Stimulated activated CD4-positive, alpha-beta T cell treated with anti-CD3 and anti-CD28 coated beads, Interleukin-1b, Interleukin-23, amount 100 ng/mL, for 1 hour (primary cell): ENCODE results near the gene SPRYD3.
A peak's percentile ranks its signal among the peaks of the same experiment; 100 is the strongest.
"Not testable (repeated sequence)": the region's sequence is repeated elsewhere in the genome, so short reads cannot be mapped to it uniquely, and the experiment has no call there.

ENCODE experiments used
- DNase-seq, 2 donors: peaks; one replicate each; pipeline ENCODE4 v3.0.0-alpha.2; 2020; ENCODE audit warnings: low read depth in 2 of 2

The SPRYD3 gene

DNA sequence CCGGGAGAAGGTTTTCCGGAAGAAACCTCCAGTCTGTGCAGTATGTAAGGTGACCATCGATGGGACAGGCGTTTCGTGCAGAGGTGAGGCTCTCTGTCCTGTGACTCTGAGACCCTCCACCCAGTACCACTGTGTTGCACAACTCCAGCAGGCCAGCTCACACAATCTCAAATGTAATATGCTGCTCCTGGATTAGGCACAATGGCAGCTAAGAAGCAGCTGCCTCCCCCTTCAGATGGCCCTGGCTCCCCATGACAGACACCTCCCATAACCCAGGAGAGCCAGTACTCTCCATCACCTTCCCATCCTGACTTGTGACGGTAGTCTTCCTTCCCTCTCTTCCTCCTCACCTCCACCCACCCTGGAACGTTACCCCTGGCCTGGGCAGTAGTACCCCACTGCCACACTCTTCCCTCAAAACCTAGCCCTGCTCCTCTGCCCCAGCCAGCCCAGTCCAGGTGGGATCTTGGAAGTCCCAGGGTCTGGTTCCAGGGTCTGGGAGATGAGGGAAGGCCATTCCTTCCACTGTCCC is 27.2 kb downstream of the SPRYD3 start:
- no peak for DNase-seq

GRCh38 chr12:53051058-53051880 is 27.9 kb downstream of the SPRYD3 start:
- no peak for DNase-seq

- no peak for DNase-seq
These were observed 28.6 kb downstream of the SPRYD3 start for GRCh38 chr12:53050426-53051057.

- DNase-seq: no peak
These were observed 29.4 kb downstream of the SPRYD3 start, which contains the start of gene TNS2 for GRCh38 chr12:53049571-53050318. Gene TNS2, plus strand, starts transcription at chr12:53050065. Its CDS starts 121 bp downstream, at chr12:53050186.

- no peak for DNase-seq
These were observed 30.3 kb downstream of the SPRYD3 start for GRCh38 chr12:53048780-53049401.

DNA sequence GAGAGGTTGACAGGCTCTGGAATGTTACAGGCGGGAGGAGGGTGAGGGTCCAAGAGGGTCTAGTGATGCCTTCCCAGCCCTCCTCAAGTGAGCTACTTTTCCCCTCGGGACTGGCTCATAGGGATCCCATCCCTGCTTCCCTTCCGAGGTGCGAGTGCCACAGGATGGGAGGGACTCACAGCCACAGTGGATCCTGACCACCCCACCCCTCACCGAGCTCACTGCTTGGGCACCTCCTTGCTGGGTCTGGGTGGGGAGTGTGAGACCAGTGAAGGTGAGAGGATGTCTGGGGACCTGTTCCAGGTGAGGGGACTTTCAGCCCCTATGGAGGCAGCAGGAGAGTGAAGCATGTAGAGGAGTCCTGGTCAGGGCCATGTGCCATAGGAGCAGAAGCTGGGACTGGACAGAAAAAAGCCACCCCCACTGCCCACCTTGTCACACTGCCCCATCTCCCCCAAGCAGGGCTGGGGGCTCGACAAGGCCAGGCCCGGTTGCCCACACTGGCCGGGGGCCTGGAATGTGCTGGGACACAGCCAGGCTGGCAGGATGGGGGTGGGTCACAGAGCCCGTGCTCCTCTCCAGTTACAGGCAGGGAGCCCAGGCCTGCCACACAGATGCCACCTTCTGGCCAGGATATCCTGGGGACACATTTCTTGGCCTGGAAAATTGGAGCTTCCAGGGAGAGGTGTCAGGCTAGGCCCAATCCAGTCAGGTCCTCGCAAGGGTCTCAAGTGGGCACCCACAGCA is 31.0 kb downstream of the SPRYD3 start:
- no peak for DNase-seq

DNA sequence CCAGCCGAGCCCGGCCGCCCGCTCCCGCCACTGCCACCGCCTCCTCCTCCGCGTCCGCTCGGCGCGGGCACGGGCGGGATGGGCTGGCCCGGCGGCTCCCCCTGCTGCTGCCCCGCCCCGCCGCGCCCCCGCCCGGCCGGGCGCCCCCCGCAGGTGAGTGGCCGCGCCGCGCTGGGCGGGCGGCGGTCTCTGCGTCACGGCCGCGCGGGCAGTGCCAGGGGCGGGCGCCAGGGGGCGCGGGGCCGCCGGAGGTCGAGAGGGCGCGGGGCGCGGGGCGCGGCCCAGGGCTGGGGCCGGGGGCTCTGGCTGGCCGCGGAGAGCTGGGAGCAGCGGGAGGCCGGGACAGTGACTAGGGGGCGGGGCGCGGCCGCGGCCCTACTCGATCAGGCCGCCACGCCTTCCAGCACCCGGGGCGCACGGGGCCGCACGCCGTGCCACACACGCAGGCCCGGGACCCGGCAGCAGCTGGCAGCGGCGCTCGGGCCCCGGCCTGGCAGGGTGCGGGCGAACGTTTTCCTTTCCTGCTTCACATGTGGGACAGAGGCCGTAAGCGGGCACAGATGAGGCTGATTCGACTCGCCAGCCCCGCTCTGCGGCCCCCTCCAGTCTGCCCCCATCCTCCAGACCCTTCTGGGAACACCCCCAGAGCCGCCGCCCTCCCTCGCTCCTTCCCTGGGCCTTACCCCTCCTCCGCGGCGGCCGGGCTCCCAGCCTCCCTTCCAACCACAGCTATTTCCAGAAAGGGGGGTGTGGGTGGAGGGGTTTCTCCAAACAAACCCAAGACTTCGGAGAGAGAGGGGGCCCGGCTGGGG is 31.8 kb downstream of the SPRYD3 start:
- peak; percentile 32 to 56 for DNase-seq

GRCh38 chr12:53046655-53047220 is 32.5 kb downstream of the SPRYD3 start:
- no peak for DNase-seq

DNA sequence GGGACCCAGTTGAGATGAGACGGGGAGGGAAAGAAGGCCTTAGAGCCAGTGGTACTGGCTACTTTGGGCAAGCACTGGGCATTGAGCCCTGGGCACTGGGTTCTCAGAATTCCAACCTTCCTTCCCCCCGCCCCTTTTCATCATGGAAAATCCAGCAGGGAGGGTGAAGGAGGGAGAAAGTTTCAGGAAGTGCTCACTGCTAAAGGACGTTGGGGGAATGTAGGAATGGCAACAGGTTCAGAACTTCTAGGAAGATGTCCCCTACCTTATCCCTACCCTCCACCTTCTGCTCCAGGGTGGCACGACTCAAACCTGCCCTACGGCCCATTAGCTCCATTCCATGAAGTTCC is 33.5 kb downstream of the SPRYD3 start:
- no peak for DNase-seq

DNA sequence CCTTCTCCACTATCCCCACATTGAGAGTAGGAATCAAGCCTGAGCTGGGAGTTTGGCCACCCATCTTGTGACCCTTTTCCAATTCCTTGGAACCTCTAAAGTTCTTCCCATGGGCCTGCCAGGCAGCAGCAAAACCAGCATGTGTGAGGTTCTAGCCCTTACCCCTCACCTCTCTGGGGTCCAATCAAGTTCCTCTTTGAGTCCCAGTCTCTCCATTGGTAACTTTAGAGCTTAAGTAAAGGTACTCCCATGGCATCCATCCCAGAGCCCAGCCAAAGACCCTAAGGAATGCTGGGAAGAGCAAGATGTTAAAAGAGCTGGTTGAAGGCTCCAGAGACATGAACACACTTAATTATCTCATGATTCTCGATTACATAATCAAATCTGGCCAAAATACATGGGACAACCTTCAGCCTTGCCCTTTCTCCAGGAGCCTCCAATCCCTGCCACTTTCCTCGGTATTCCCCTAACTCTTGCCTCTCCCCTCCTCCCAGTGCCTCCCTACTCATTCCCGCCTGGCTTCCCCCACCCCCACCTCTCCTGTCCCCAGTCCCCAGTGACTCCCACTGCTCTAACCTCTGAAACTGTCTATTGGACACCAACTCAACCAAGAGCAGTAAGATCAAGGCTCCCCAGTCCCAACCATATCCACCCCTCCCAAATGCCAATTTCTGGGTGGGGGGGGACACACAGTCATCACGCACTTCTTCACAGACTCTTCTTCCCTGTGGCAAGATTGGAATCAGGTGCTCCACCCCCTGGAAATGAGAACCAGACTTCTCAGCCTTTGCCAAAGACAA is 34.1 kb downstream of the SPRYD3 start:
- DNase-seq: no peak

- no peak for DNase-seq
These were observed 35.1 kb downstream of the SPRYD3 start for GRCh38 chr12:53044052-53044581.

- no peak for DNase-seq
These were observed 36.4 kb downstream of the SPRYD3 start for GRCh38 chr12:53042607-53043454.

- no peak for DNase-seq
These were observed 39.3 kb downstream of the SPRYD3 start for GRCh38 chr12:53039851-53040250.

DNA sequence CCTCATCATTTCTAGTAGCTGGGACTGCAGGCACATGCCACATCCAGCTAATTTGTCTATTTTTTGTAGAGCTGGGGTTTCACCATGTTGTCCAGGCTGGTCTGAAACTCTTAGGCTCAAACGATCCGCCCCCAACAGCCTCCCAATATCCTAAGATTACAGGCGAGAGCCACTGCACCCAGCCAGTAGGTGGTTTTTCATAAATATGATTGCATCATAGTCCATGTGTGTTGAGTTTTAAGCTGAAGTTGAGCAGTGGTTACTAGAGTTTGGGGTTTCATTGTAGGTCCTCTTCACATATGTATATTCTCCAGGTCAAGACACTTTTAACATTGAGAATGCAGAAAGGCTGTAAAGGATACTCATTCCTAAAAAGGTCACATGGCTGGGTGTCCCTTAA is 42.4 kb downstream of the SPRYD3 start:
- no peak for DNase-seq

DNA sequence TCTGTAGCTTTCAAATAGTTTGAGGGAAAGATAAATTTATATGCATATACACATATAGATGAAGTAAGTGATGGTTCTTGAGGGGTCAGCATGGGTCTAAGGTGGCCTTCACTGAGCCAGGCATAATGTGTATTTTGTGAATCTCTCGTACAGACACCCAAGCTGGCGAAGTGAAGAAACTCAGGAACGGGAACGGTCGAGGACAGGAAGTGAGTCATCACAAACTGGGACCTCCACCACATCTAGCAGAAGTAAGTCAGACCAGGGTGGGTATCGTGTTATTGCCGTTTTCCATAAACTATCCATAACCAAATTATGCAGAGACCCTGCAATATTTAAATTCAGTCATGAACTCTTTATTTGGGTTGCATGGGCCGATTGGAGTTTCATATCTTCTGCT is 44.7 kb downstream of the SPRYD3 start:
- no peak for DNase-seq

DNA sequence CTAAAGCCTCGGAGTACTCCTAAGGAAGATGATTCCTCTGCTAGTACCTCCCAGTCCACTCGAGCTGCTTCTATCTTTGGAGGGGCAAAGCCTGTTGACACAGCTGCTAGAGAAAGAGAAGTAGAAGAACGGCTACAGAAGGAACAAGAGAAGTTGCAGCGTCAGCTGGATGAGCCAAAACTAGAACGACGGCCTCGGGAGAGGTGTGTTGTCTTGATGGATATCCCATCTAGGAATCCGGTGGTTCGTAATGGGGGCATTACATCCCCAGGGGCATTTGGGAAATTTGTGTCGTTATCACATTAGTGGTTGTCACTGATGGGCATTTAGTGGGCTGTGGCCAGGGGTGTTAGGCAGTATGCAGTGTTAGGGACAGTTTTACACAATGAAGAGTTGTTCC is 45.4 kb downstream of the SPRYD3 start:
- DNase-seq: not testable (repeated sequence)

DNA sequence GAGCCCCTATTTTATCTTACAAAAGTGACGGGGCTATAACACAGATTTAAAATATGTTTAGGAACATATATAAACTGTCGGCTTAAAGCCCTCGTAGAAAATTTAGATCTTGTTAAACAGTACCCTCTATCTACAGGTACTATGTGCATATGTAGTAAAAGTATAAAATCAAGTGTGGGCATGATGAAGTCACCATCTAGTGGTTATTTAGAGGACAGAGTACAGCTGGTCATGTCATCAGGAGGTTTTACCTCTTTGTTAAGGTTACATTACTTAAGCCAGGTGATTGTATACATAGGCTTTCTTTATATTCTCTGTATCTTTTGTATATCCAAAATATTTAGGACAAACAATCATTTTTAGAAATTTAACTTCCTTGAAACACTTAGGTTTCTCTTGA is 47.6 kb downstream of the SPRYD3 start:
- no peak for DNase-seq

GRCh38 chr12:53027014-53027413 is 52.2 kb downstream of the SPRYD3 start:
- not testable (repeated sequence) for DNase-seq
